HEK293 (cell line): ENCODE results near the gene CTDNEP1.
A peak's percentile ranks its signal among the peaks of the same experiment; 100 is the strongest.

Experiments
- CTCF ChIA-PET: fragments of 350-600 bp; formaldehyde crosslinking; extraction: SDS; loops from one replicate; lab custom pipeline; 2021; ENCODE audit warnings: antibody characterized with exemption; lab: Yijun Ruan, JAX
- POLR2A ChIA-PET: fragments of 300-600 bp; formaldehyde crosslinking; extraction: SDS; loops from one replicate; lab custom pipeline; 2020; ENCODE audit warnings: antibody characterized with exemption, inconsistent platforms; lab: Yijun Ruan, JAX
- H3K27ac ChIP-seq: fragments of 200-500 bp; sonication (Bioruptor generic); 2 replicates; pipeline ENCODE4 v1.5.1; 2014; ENCODE audit warnings: low read depth, low read length, control low read depth, inconsistent platforms; ENCODE audit errors: extremely low read depth
- H3K36me3 ChIP-seq, 2 experiments: fragments of 200-500 bp in 1 of 2; sonication (Bioruptor generic) in 1 of 2; 1 replicate in 1 of 2; 2 replicates in 1 of 2; pipeline ENCODE4 v1.5.1; 2014 to 2017; ENCODE audit warnings: inconsistent platforms in 2 of 2, low read length in 2 of 2; ENCODE audit not compliant: control insufficient read depth in 2 of 2, insufficient read depth in 1 of 2
- H3K4me1 ChIP-seq: fragments of 200-500 bp; sonication (Bioruptor generic); 2 replicates; pipeline ENCODE4 v1.5.1; 2014; ENCODE audit warnings: mild to moderate bottlenecking, low read length, inconsistent platforms; ENCODE audit not compliant: control insufficient read depth, insufficient read depth
- H3K4me3 ChIP-seq: 2 replicates; pipeline ENCODE4 v1.5.1; 2011; ENCODE audit warnings: low read depth, mild to moderate bottlenecking, control low read depth, low read length, moderate library complexity
- H3K9me3 ChIP-seq: fragments of 200-500 bp; sonication (Bioruptor generic); 2 replicates; pipeline ENCODE4 v1.5.1; 2014; ENCODE audit warnings: low read depth, low read length, inconsistent platforms; ENCODE audit not compliant: control insufficient read depth, insufficient read depth
- KLF7 ChIP-seq: fragments of 450-650 bp; formaldehyde crosslinking; IDR thresholded peaks from 2 replicates; pipeline ENCODE4 v1.5.1; 2016; ENCODE audit warnings: missing biosample characterization, missing genetic modification characterization, borderline replicate concordance
- KLF8 ChIP-seq: fragments of 450-650 bp; formaldehyde crosslinking; IDR thresholded peaks from 2 replicates; pipeline ENCODE4 v1.5.1; 2016; ENCODE audit warnings: missing biosample characterization, missing genetic modification characterization
- SP3 ChIP-seq: fragments of 450-650 bp; formaldehyde crosslinking; IDR thresholded peaks from 2 replicates; pipeline ENCODE4 v1.5.1; 2016; ENCODE audit warnings: missing biosample characterization, missing genetic modification characterization
- ZNF114 ChIP-seq: fragments of 450-650 bp; formaldehyde crosslinking; IDR thresholded peaks from 2 replicates; pipeline ENCODE4 v1.5.0; 2017; ENCODE audit warnings: missing biosample characterization, missing genetic modification characterization
- ZNF132 ChIP-seq: fragments of 450-650 bp; formaldehyde crosslinking; IDR thresholded peaks from 2 replicates; pipeline ENCODE4 v1.5.1; 2017; ENCODE audit warnings: missing biosample characterization, missing genetic modification characterization, borderline replicate concordance
- ZNF394 ChIP-seq: fragments of 450-650 bp; formaldehyde crosslinking; IDR thresholded peaks from 2 replicates; pipeline ENCODE4 v1.5.1; 2016; ENCODE audit warnings: missing biosample characterization, missing genetic modification characterization, mild to moderate bottlenecking, moderate library complexity, borderline replicate concordance
- ZNF529 ChIP-seq: fragments of 450-650 bp; formaldehyde crosslinking; IDR thresholded peaks from 2 replicates; pipeline ENCODE4 v1.5.1; 2017; ENCODE audit warnings: missing genetic modification characterization, missing biosample characterization; ENCODE audit not compliant: insufficient replicate concordance
- ZNF571 ChIP-seq: fragments of 450-650 bp; formaldehyde crosslinking; IDR thresholded peaks from 2 replicates; pipeline ENCODE4 v1.5.0; 2017; ENCODE audit warnings: missing biosample characterization, missing genetic modification characterization
- ZNF768 ChIP-seq: fragments of 450-650 bp; formaldehyde crosslinking; IDR thresholded peaks from 2 replicates; pipeline ENCODE4 v1.5.1; 2018; ENCODE audit warnings: missing biosample characterization, mild to moderate bottlenecking, missing genetic modification characterization
- TF ChIP-seq, protein P1 (sequence below): sonication (generic); formaldehyde crosslinking; IDR thresholded peaks from 2 replicates; pipeline ENCODE4 v1.8.1; 2022; ENCODE audit warnings: mild to moderate bottlenecking, moderate library complexity, missing genetic modification reagents
- TF ChIP-seq, protein P2 (sequence below): IDR thresholded peaks from 2 replicates; pipeline ENCODE4 v1.6.1; 2011; ENCODE audit warnings: mild to moderate bottlenecking, low read depth, low read length, borderline replicate concordance
- TF ChIP-seq, protein P3 (sequence below): fragments of 450-650 bp; formaldehyde crosslinking; IDR thresholded peaks from 2 replicates; pipeline ENCODE4 v1.5.1; 2017; ENCODE audit warnings: missing biosample characterization, missing genetic modification characterization
- TF ChIP-seq, protein P4 (sequence below): fragments of 450-650 bp; formaldehyde crosslinking; IDR thresholded peaks from 2 replicates; pipeline ENCODE4 v1.5.1; 2016; ENCODE audit warnings: missing biosample characterization, missing genetic modification characterization
- TF ChIP-seq, protein P5 (sequence below): fragments of 450-650 bp; formaldehyde crosslinking; IDR thresholded peaks from 2 replicates; pipeline ENCODE4 v1.5.1; 2016; ENCODE audit warnings: missing biosample characterization, missing genetic modification characterization

Gene CTDNEP1

DNA sequence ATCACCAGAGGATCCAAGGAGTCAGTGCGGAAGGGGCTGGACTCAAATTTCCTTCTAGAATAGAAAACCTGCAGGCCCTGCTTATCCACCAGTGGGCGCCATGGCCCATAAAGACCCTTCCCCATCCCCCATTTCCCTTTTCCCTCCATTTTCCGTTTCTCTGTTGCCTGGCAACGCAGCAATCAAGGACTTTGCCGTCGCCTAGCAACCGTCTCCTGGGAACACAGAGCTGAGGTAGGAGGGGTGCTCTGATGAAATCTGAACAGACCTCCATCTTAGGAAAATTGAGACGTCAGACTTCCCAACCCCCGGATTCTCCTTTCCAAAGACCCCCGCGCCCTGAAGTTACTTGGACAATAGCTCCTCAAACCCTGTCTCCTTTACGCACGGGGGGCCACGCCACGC lies 37.6 kb downstream of the CTDNEP1 start (continued):
- TF ChIP-seq ZNF132: no peak
- TF ChIP-seq, protein P1, sequence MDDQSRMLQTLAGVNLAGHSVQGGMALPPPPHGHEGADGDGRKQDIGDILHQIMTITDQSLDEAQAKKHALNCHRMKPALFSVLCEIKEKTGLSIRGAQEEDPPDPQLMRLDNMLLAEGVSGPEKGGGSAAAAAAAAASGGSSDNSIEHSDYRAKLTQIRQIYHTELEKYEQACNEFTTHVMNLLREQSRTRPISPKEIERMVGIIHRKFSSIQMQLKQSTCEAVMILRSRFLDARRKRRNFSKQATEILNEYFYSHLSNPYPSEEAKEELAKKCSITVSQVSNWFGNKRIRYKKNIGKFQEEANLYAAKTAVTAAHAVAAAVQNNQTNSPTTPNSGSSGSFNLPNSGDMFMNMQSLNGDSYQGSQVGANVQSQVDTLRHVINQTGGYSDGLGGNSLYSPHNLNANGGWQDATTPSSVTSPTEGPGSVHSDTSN (CRISPR knock-in tag): no peak
- TF ChIP-seq KLF7 (tag by site-specific recombination): 0 out of 2 replicates have a peak, but pooled peaks have one; percentile 27
- TF ChIP-seq KLF8 (tag by site-specific recombination): no peak
- TF ChIP-seq ZNF529: no peak
- TF ChIP-seq ZNF768 (tag by site-specific recombination): no peak
- TF ChIP-seq, all 188 proteins: peak for 5

DNA sequence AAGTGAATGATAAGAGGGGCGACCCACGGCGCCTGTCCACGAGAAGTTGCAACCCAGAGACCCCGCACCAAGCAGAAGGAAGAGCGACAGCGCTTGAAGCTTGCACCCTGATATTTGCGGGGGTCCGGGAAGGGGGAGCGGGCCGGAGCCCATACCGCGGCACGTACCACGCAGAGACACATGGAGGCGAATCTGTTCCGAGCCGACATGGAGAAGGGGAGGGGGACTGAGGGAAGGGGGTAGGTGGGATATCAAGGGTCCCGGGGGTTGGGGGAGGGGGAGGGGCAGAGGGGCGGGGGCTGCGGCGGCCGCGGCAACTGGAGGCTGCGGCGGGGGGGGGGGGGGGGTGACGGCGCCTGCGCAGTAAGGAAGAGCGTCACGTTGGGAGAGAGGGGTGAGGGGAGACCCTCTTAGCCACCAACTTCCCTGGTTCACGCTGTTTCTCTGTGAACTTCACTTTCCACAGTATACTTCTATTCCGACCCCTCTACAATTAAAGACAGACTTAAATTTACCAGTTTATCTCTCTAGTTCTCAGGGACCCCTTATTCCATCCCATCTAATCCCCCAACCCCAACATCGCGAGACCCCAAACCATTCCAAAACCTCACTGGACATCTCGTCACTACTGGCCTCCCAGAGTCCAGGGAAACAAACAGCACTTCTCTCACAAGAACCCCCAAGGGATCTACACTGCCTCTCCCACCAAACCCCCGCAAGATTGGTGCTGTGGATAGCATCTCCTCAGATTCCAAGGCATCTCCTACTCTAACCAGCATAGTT lies 39.9 kb downstream of the CTDNEP1 start:
- POLR2A ChIA-PET: no interaction called here
- TF ChIP-seq, protein P2, sequence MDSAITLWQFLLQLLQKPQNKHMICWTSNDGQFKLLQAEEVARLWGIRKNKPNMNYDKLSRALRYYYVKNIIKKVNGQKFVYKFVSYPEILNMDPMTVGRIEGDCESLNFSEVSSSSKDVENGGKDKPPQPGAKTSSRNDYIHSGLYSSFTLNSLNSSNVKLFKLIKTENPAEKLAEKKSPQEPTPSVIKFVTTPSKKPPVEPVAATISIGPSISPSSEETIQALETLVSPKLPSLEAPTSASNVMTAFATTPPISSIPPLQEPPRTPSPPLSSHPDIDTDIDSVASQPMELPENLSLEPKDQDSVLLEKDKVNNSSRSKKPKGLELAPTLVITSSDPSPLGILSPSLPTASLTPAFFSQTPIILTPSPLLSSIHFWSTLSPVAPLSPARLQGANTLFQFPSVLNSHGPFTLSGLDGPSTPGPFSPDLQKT: no peak
- TF ChIP-seq ZNF571 (tag by site-specific recombination): no peak
- TF ChIP-seq, protein P3, sequence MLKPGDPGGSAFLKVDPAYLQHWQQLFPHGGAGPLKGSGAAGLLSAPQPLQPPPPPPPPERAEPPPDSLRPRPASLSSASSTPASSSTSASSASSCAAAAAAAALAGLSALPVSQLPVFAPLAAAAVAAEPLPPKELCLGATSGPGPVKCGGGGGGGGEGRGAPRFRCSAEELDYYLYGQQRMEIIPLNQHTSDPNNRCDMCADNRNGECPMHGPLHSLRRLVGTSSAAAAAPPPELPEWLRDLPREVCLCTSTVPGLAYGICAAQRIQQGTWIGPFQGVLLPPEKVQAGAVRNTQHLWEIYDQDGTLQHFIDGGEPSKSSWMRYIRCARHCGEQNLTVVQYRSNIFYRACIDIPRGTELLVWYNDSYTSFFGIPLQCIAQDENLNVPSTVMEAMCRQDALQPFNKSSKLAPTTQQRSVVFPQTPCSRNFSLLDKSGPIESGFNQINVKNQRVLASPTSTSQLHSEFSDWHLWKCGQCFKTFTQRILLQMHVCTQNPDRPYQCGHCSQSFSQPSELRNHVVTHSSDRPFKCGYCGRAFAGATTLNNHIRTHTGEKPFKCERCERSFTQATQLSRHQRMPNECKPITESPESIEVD (tag by site-specific recombination): no peak
- no peak for TF ChIP-seq ZNF394
- TF ChIP-seq, protein P4, sequence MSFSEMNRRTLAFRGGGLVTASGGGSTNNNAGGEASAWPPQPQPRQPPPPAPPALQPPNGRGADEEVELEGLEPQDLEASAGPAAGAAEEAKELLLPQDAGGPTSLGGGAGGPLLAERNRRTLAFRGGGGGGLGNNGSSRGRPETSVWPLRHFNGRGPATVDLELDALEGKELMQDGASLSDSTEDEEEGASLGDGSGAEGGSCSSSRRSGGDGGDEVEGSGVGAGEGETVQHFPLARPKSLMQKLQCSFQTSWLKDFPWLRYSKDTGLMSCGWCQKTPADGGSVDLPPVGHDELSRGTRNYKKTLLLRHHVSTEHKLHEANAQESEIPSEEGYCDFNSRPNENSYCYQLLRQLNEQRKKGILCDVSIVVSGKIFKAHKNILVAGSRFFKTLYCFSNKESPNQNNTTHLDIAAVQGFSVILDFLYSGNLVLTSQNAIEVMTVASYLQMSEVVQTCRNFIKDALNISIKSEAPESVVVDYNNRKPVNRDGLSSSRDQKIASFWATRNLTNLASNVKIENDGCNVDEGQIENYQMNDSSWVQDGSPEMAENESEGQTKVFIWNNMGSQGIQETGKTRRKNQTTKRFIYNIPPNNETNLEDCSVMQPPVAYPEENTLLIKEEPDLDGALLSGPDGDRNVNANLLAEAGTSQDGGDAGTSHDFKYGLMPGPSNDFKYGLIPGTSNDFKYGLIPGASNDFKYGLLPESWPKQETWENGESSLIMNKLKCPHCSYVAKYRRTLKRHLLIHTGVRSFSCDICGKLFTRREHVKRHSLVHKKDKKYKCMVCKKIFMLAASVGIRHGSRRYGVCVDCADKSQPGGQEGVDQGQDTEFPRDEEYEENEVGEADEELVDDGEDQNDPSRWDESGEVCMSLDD (tag by site-specific recombination): peak; percentile 3; the same call in 1 of the 2 replicates
- TF ChIP-seq, all 188 proteins: peak for 1
- Histone ChIP-seq H3K4me1 (peaks cover 8% of the 10 kb centered on the region; the same call in 1 of the 2 replicates), H3K36me3 (no peaks in the 10 kb centered on the region), H3K9me3 (no peaks in the 10 kb centered on the region), H3K4me3 (no peak overlapping the region), H3K27ac (no peak overlapping the region)
- CTCF ChIA-PET: interaction anchor here (0.7 kb wide), 1 partner anchor 149 kb away, joined by 4 read pairs; no protein-coding TSS in a partner anchor

DNA sequence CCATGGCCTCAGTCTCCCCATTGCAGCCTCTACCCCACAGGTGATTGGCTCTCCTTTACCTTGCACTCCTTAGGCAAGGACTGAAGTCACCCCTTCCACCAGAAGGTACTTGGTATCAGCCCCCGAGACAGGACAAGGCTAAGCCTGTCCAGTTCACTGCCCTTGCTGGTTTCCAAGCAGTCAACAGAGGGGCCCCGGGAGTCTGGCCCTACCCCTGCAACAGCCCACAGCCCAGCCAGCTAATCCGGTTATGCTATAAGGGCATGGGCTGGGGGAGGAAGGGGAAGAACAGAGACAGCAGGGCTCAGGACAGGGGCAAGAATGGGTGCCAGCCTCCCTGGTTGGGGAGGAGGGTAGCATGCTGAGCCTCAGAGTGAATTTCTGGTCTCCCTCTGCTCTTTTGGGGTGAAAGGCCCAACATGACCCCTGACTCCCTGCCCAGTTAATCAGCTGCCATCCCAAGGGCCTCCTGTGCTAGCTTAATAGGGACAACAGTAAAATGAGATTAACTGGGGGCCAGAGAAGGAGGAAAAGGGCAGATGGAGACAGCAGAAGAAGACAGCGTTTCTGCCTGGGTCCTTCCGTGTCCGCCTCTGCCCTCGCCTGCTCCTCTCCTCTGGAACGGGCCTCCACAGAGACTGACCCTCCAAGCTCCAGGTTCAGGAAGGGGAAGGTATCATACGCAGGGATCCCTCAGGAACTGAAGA lies 42.6 kb downstream of the CTDNEP1 start:
- Histone ChIP-seq H3K4me1 (peaks cover 7% of the 10 kb centered on the region; the same call in 1 of the 2 replicates), H3K9me3 (no peaks in the 10 kb centered on the region), H3K27ac (no peak overlapping the region), H3K36me3 (peaks cover 0 to 5% of the 10 kb centered on the region in 2 experiments; a peak in 1 of 3 replicates), H3K4me3 (no peak overlapping the region)
- POLR2A ChIA-PET: no interaction called here
- no peak for TF ChIP-seq SP3 (tag by site-specific recombination)
- TF ChIP-seq, protein P5, sequence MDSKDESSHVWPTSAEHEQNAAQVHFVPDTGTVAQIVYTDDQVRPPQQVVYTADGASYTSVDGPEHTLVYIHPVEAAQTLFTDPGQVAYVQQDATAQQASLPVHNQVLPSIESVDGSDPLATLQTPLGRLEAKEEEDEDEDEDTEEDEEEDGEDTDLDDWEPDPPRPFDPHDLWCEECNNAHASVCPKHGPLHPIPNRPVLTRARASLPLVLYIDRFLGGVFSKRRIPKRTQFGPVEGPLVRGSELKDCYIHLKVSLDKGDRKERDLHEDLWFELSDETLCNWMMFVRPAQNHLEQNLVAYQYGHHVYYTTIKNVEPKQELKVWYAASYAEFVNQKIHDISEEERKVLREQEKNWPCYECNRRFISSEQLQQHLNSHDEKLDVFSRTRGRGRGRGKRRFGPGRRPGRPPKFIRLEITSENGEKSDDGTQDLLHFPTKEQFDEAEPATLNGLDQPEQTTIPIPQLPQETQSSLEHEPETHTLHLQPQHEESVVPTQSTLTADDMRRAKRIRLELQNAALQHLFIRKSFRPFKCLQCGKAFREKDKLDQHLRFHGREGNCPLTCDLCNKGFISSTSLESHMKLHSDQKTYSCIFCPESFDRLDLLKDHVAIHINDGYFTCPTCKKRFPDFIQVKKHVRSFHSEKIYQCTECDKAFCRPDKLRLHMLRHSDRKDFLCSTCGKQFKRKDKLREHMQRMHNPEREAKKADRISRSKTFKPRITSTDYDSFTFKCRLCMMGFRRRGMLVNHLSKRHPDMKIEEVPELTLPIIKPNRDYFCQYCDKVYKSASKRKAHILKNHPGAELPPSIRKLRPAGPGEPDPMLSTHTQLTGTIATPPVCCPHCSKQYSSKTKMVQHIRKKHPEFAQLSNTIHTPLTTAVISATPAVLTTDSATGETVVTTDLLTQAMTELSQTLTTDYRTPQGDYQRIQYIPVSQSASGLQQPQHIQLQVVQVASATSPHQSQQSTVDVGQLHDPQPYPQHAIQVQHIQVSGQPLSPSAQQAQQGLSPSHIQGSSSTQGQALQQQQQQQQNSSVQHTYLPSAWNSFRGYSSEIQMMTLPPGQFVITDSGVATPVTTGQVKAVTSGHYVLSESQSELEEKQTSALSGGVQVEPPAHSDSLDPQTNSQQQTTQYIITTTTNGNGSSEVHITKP (tag by site-specific recombination): 0 out of 2 replicates have a peak, but pooled peaks have one; percentile 27
- no peak for TF ChIP-seq ZNF114 (tag by site-specific recombination)
- CTCF ChIA-PET: interaction anchor here (2.0 kb wide), 1 partner anchor 32 kb away, joined by 8 read pairs; no protein-coding TSS in a partner anchor
